ENCODE results near the gene GAS2L1. TPM values are rescaled to one million over a fixed set of nuclear protein-coding genes. Genes with fewer than 3 reads are reported as not detected.

Gene GAS2L1
- total RNA-seq, 1 donor from 2014 or later: not detected

GRCh38 chr22:29331658-29332300, 25.3 kb downstream of the GAS2L1 start:
- Mint-ChIP-seq H3K36me3 (ENCODE audit: low read depth) (peaks cover 84% of the 10 kb centered on the region), H3K4me1 (no peaks in the 10 kb centered on the region), H3K27ac (no peak overlapping the region), H3K27me3 (no peaks in the 10 kb centered on the region), H3K9me3 (no peaks in the 10 kb centered on the region), H3K4me3 (no peak overlapping the region)
- no peak for DNase-seq
- ChIA-PET POLR2A (no interaction called here), CTCF (no interaction called here)
- intact Hi-C loops (cut with micrococcal nuclease): no loop called here
- TF ChIP-seq CTCF (IDR thresholded peaks at IDR 0.05): no peak
- ATAC-seq (ENCODE audit: low read depth): no peak

GRCh38 chr22:29332886-29333496, 26.5 kb downstream of the GAS2L1 start:
- H3K9me3 Mint-ChIP-seq: no peaks in the 10 kb centered on the region
- no peak overlapping the region for H3K27ac Mint-ChIP-seq
- no peaks in the 10 kb centered on the region for H3K4me1 Mint-ChIP-seq
- ATAC-seq (ENCODE audit: low read depth) (no peak), DNase-seq (no peak)
- intact Hi-C loops (cut with micrococcal nuclease): no loop called here
- H3K4me3 Mint-ChIP-seq: no peak overlapping the region
- H3K36me3 Mint-ChIP-seq (ENCODE audit: low read depth): peaks cover 88% of the 10 kb centered on the region
- H3K27me3 Mint-ChIP-seq: no peaks in the 10 kb centered on the region
- POLR2A ChIA-PET: no interaction called here
- CTCF ChIA-PET: no interaction called here
- TF ChIP-seq CTCF (IDR thresholded peaks at IDR 0.05): no peak

- CTCF ChIA-PET: no interaction called here
- Mint-ChIP-seq H3K9me3 (no peaks in the 10 kb centered on the region), H3K36me3 (ENCODE audit: low read depth) (peaks cover 93% of the 10 kb centered on the region), H3K4me1 (no peaks in the 10 kb centered on the region), H3K27me3 (no peaks in the 10 kb centered on the region), H3K4me3 (no peak overlapping the region), H3K27ac (no peak overlapping the region)
- intact Hi-C loops (cut with micrococcal nuclease): no loop called here
- DNase-seq: no peak
- ATAC-seq (ENCODE audit: low read depth): no peak
- TF ChIP-seq CTCF (IDR thresholded peaks at IDR 0.05): no peak
- POLR2A ChIA-PET: no interaction called here
Observed at GRCh38 chr22:29334148-29334547, 27.7 kb downstream of the GAS2L1 start.

GRCh38 chr22:29334696-29335344, 28.4 kb downstream of the GAS2L1 start:
- intact Hi-C loops (cut with micrococcal nuclease): no loop called here
- ChIA-PET POLR2A (interaction anchor here (0.5 kb wide), 1 partner anchor 57 kb away, joined by 3 read pairs; no protein-coding TSS in a partner anchor), CTCF (no interaction called here)
- Mint-ChIP-seq H3K27me3 (no peaks in the 10 kb centered on the region), H3K4me1 (no peaks in the 10 kb centered on the region), H3K36me3 (ENCODE audit: low read depth) (peaks cover 93% of the 10 kb centered on the region), H3K9me3 (no peaks in the 10 kb centered on the region), H3K27ac (no peak overlapping the region), H3K4me3 (no peak overlapping the region)
- ATAC-seq (ENCODE audit: low read depth): no peak
- TF ChIP-seq CTCF (IDR thresholded peaks at IDR 0.05): no peak
- no peak for DNase-seq

- ChIA-PET CTCF (no interaction called here), POLR2A (no interaction called here)
- DNase-seq (no peak), ATAC-seq (ENCODE audit: low read depth) (no peak)
- intact Hi-C loops (cut with micrococcal nuclease): no loop called here
- Mint-ChIP-seq H3K27ac (no peak overlapping the region), H3K4me3 (no peak overlapping the region), H3K4me1 (no peaks in the 10 kb centered on the region), H3K9me3 (no peaks in the 10 kb centered on the region), H3K27me3 (no peaks in the 10 kb centered on the region), H3K36me3 (ENCODE audit: low read depth) (peaks cover 94% of the 10 kb centered on the region)
- TF ChIP-seq CTCF (IDR thresholded peaks at IDR 0.05): no peak
Observed at GRCh38 chr22:29335656-29336055, 29.2 kb downstream of the GAS2L1 start.

Data from activated B cell treated with CpG ODN at 0.5 μM for 24 hours (primary cell).